GM21825 (cell line): Measurements from ENCODE around the gene PHLPP1.

ENCODE experiments used
- ATAC-seq: cut with Tn5 transposase; IDR thresholded peaks from one replicate; pipeline ENCODE4 v1.9.1; 2021; ENCODE audit warnings: mild to moderate bottlenecking, moderate library complexity; ENCODE audit not compliant: unreplicated experiment

The PHLPP1 gene

GRCh38 chr18:62975785-62976184 lies 260.4 kb downstream of the PHLPP1 start:
- no peak for ATAC-seq

- ATAC-seq = no peak
These were observed 260.9 kb downstream of the PHLPP1 start for GRCh38 chr18:62976227-62976626.

DNA sequence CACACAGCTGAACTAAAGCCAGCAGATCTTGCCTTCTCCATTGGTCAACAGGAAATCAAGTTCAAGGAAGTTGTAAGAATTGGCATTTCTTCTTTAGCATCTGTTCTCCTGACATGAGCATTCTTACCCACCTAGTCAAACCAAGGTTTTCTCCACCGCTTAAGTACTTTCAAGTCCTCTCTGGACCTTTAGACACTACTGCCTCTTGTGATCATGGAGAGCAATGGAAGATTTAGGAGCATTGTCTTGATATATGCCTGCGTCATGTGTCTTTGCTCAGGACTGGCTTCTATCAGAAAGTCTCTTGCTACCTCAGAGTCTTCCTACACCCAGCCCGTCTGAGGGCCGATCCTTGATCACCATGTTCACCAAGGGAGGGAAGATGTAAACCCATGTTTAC lies 262.2 kb downstream of the PHLPP1 start:
- ATAC-seq = no peak

DNA sequence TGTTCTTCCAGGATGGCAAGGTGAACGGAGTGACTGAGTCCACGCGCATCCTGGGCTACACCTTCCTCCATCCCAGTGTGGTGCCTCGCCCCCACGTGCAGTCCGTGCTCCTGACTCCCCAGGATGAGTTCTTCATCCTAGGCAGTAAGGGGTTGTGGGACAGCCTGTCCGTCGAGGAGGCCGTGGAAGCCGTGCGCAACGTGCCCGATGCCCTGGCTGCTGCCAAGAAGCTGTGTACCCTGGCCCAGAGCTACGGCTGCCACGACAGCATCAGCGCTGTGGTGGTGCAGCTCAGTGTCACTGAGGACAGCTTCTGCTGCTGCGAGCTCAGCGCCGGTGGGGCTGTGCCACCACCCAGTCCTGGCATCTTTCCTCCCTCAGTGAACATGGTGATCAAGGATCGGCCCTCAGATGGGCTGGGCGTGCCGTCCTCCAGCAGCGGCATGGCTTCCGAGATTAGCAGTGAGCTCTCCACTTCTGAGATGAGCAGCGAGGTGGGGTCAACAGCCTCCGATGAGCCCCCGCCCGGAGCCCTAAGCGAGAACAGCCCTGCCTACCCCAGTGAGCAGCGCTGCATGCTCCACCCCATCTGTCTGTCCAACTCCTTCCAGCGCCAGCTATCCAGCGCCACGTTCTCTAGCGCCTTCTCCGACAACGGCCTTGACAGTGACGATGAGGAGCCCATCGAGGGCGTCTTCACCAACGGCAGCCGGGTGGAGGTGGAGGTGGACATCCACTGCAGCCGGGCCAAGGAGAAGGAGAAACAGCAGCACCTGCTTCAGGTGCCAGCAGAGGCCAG lies 263.1 kb downstream of the PHLPP1 start:
- no peak for ATAC-seq

GRCh38 chr18:62979176-62979575 lies 263.8 kb downstream of the PHLPP1 start:
- ATAC-seq = no peak

DNA sequence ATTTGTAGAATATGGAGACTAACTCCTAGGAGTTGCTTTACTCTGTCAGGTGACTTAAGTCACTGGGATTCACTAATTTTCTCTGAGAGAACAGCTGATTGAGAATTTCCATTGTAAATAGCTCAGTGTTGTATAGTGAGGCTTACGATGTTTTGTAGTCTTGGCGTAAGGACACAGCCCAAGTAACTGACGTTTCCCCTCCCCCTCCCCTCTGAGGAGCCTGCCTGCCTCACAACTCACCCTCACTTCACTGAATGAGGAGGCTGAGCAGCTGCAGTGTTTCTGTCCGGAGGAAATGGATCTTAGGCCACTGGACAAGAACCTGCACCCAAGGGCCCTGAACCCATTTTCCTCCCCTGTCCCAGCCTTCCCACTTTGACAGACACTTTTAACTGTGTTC lies 264.6 kb downstream of the PHLPP1 start:
- ATAC-seq = no peak

- ATAC-seq = no peak
These were observed 266.2 kb downstream of the PHLPP1 start for GRCh38 chr18:62981566-62981965.

DNA sequence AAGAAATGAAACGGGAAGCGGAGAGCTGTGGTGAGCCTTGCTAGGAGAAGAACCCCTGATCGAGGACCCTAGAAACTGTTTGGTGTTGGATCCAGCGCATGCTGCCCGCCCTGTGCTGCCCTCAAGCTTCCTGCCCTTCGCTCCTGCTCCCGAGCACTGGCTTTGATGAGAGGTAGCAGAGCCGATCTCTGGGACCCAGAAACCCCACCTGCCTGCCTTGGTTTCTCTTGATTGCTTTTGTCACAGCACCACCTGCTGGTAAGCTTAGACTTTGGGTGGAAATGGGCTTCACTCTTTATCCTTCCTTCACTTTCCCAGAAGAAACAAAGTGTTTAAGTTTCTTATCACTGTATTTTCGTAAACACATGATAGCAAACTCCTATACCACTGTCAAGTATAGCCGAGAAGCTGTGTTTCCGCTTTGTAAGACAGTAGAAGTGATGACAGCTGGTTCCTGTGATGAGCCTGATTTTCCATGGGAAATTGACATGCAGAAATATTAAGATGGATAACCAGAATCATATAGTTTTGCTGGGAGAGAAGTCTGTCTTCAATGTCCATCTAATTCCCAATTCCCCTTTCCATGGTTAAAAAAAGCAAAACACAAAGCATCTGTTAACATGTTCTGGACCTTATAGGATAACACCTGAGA lies 267.4 kb downstream of the PHLPP1 start:
- ATAC-seq = no peak

DNA sequence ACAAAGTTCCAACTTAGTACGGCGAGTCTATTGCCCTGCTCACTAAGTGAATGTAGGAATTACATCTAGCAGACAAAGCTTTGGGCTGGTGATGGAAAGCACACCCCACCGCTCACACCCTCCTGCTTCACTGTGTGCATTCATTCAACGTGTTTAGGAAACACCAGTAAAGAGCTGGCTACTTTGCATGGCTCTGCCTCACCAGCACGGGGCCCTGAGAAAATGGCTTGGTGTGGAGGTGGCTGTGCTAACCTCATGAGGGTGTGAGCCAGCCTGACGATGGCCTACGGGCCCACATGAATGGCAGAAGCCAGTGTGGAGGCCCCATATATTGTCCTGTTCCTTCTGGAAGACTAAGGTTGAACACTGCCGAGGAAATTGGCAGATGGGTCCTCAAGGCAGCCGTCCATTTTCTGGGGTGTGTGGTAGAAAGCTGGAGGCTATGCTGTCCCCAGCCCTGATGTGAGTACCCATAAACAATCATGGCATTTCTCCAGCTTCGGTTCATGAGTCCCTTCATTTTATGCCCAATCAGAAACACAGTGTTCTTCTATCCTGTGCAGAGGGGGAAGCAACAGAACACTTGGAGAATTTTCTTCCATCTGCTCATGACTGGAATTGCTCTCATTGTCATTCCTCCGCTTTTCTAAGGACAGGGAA lies 269.4 kb downstream of the PHLPP1 start:
- no peak for ATAC-seq

DNA sequence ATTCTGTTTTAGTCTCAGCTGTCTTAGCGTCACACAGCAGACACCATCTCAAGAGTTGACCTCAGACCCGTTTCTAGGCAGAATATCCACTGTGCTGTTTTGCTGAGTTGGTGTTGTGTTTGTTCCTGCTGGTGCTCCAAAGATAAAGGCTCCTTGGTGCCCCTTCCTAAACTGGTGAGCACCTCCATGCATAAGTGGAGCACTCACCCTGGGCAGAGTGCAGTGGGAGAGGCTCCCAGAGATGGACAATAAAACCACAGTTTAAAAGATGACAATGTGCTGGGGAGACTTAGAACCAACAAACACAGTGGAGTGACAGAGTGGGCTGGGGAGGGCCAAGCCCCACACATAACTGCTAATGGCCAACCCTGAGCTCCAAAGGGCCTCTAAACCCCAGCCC lies 271.1 kb downstream of the PHLPP1 start:
- ATAC-seq = no peak

DNA sequence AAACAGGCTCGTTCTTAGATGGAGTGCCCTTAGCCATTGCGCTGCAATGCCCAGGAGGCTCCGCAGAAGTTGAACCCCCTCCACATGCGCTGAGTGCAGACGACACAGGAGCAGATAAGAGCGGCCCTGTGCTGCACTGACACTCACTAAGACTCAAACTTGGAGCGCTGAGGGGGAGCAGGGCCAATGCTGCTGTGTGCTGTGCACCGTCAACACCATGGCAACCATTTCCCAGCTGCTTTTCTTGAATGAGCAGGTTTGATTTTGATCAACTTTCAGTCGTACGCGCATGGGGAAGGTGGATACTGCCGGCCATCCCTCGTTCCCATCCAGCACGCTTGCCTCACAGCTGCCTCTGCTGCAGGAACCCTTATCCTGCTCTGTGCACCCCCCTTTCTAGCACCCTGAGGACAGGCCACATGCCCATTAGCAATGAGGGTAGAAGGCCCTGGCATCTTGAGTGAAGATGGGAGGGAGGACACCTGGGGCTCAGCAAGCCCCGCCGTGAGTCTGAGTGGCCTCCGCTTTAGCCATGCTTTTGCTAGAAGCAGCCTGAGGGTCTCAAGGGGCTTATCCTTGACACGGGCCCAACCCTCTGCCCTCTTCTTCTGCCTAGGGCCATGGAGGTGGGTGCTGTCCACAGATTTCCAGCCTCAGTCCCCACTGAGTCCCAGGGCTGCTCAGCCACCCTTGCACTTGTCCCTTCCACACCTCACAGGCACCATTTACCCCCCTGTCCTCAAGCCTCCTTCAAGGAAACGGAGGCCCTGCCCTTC lies 271.9 kb downstream of the PHLPP1 start:
- no peak for ATAC-seq

DNA sequence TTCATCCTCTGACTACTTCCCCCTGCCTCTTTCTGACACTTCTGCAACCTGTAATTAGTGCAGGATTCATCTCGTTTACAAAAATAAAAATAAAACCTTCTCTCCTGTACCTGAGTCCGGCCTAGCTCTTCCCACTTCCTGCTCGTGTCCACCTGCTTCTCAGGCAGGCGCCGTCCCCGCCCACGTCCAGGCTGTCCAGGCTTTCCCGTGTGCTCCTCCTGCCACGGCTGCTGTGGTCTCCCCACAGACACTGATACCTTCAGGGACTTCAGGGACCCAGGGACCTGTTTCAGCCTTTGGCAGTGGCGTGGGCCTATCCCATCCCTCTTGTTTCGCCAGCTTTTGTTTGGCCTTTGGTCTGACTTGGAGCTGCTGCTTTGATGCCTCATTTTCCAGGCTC lies 272.5 kb downstream of the PHLPP1 start:
- no peak for ATAC-seq

DNA sequence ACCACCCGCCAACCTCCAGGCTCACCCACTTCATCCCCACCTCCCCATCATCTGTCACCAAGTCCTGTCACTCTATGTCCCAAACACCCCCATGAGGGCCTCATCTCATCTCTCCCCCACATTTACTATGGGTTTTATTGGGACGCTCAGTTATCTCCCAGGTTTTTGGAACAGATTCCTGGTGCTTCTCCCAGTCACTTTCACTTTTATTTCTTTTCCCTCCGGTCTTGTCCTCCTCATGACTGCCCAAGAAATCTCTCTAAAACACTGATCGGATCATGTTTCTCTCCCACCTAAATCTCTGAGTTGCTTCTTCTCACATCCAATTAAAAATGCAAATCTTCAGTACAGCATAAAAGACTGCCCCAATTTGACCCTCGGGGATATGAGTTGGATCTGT lies 273.1 kb downstream of the PHLPP1 start:
- ATAC-seq = no peak

- ATAC-seq = no peak
These were observed 273.9 kb downstream of the PHLPP1 start for GRCh38 chr18:62989195-62989594.

GRCh38 chr18:62990653-62991052 lies 275.3 kb downstream of the PHLPP1 start:
- ATAC-seq = no peak

DNA sequence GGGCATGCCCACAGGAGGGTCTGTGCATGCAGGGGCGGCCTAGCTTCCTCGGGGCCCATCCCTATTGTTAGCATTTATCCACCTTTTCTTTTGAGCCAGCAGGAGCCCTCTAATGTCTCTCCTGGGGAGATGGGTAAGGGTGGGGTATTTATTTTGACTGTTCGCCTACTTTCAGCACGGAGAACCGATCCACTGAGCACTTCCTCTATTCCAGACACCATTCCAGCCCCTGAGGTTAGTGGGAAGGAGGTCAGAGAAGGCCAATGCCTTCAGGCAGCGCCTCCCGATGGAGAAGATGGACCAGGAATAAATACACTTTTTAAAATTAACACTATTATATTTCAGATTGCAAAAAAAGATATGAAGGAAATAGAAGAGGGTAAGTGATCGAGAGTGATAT lies 276.0 kb downstream of the PHLPP1 start:
- ATAC-seq = no peak

- ATAC-seq = no peak
These were observed 276.6 kb downstream of the PHLPP1 start for GRCh38 chr18:62991959-62992358.

DNA sequence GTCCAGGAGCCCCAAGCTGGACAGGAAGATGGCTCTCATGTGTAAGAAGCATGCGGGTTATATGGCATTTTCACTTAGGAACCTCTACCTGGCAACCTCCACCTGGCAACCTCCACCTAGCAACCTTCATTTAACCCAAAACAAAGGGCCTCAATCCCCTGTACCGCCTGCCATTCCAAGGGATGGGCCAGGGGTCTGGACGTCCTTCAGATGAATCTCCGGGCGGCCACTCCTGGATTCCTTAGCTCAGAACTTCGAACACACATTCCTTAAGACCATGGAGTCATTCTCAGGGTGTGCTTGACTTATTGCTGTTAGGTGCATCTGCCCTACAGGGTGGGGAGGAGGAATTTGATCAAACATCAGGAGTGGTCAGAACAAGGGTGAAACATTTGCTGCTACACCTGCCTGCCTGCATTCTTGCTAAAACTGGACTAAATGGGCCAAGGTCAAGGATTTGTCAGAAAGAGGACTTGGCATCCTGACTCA lies 277.6 kb downstream of the PHLPP1 start:
- no peak for ATAC-seq

GRCh38 chr18:62996566-62996965 lies 281.2 kb downstream of the PHLPP1 start:
- ATAC-seq = no peak

GRCh38 chr18:62997076-62997475 lies 281.7 kb downstream of the PHLPP1 start:
- ATAC-seq = no peak

- no peak for ATAC-seq
These were observed 283.1 kb downstream of the PHLPP1 start for GRCh38 chr18:62998443-62998842.
